Measurements from ENCODE around the gene ISYNA1. TPM values are rescaled to one million over a fixed set of nuclear protein-coding genes. Genes with fewer than 3 reads are reported as not detected.
A peak's percentile ranks its signal among the peaks of the same experiment; 100 is the strongest.

The ISYNA1 gene
- total and polyA plus RNA-seq, 2 of the 8 experiments (the other 6 are each of a cell fraction or from before 2014, with no cell fraction given) = 207 to 264 TPM

GRCh38 chr19:18417250-18418028 is 20.5 kb downstream of the ISYNA1 start:
- Histone ChIP-seq H3K4me3 (ENCODE audit: extremely low read depth in 1 of 4, insufficient read depth in 2 of 4, low read depth in 3 of 4, low read length in 4 of 4) (peak overlapping the region; percentile 19 to 63 (median 36)), H3K27ac (ENCODE audit: low read depth, low read length) (no peak overlapping the region; the same call in 1 of the 2 replicates), H3K23ac (ENCODE audit: insufficient read length) (no peak overlapping the region), H3K4me2 (ENCODE audit: insufficient read depth in 1 of 2, low read depth in 2 of 2, low read length in 2 of 2) (peak overlapping the region; percentile 70 to 88), H2AK5ac (ENCODE audit: low read depth, low read length) (no peak overlapping the region), H3K18ac (ENCODE audit: extremely low read depth, low read length) (peak overlapping the region; percentile 10), H3K27me3 (replicated peaks in 1 of 4; ENCODE audit: control insufficient read depth in 3 of 4, extremely low read depth in 1 of 4, insufficient read depth in 3 of 4, low read length in 3 of 4) (peaks cover 5 to 29% (median 23%) of the 10 kb centered on the region in 4 experiments), H3K9ac (replicated peaks in 1 of 4; ENCODE audit: extremely low read depth in 1 of 4, low read depth in 3 of 4, low read length in 3 of 4) (peak overlapping the region in 2 of 4 experiments; percentile 38 to 39; a peak in 2 of 7 replicates), H3K79me1 (ENCODE audit: low read depth, low read length) (no peaks in the 10 kb centered on the region), H3K56ac (replicated peaks; ENCODE audit: insufficient read length, low read depth, low read length) (peak overlapping the region; percentile 53), H3K4me1 (replicated peaks in 1 of 4; ENCODE audit: control insufficient read depth in 3 of 4, insufficient read depth in 4 of 4, low read length in 3 of 4) (peaks cover 0 to 27% (median 21%) of the 10 kb centered on the region in 4 experiments; a peak in 6 of 7 replicates), H2BK5ac (ENCODE audit: low read depth, low read length) (peak overlapping the region; percentile 72), H3K4ac (replicated peaks; ENCODE audit: insufficient read length, low read depth, low read length) (peak overlapping the region; percentile 99), H2BK12ac (ENCODE audit: low read depth, low read length) (peak overlapping the region; percentile 99; the same call in 1 of the 2 replicates), H4K91ac (replicated peaks; ENCODE audit: insufficient read length, low read length) (peak overlapping the region; percentile 99), H2AFZ (ENCODE audit: low read length) (no peak overlapping the region), H3K9me3 (ENCODE audit: insufficient read depth in 2 of 2, low read depth in 1 of 2, low read length in 1 of 2) (no peaks in the 10 kb centered on the region), H2BK20ac (ENCODE audit: low read length) (0 out of 2 replicates have a peak overlapping the region, but pooled peaks have one; percentile 61), H4K5ac (ENCODE audit: insufficient read length, low read depth, low read length) (peak overlapping the region; percentile 44), H2BK15ac (ENCODE audit: low read length) (peak overlapping the region; percentile 99; the same call in 1 of the 2 replicates), H4K8ac (ENCODE audit: extremely low read depth, insufficient read depth, low read length) (peak overlapping the region; percentile 82), H2BK120ac (replicated peaks; ENCODE audit: low read depth, low read length) (peak overlapping the region; percentile 28), H3K36me3 (ENCODE audit: control insufficient read depth in 2 of 4, insufficient read depth in 4 of 4, low read length in 3 of 4) (no peaks in the 10 kb centered on the region), H3K79me2 (ENCODE audit: control insufficient read depth in 1 of 2, insufficient read depth in 2 of 2, low read length in 2 of 2) (peaks cover 0 to 4% of the 10 kb centered on the region in 2 experiments; a peak in 1 of 4 replicates), H3K23me2 (ENCODE audit: low read depth, low read length) (peaks cover 19% of the 10 kb centered on the region; the same call in 1 of the 2 replicates), H4K20me1 (replicated peaks in 1 of 2; ENCODE audit: control insufficient read depth in 1 of 2, insufficient read depth in 2 of 2, low read length in 2 of 2) (peaks cover 0 to 4% of the 10 kb centered on the region in 2 experiments), H3K14ac (ENCODE audit: insufficient read length) (no peak overlapping the region)
- whole genome bisulfite sequencing, 2 experiments (ENCODE audit: extremely low coverage in 1 of 2, insufficient coverage in 1 of 2, insufficient read length in 1 of 2, insufficient replicate concordance in 2 of 2, low coverage in 1 of 2, low lambda C conversion rate in 2 of 2, missing lambda C conversion rate in 1 of 2) = 1% methylated on average over 38 of the region's 53 CpGs; no CpG with 5 or more reads in 1 of the 2 experiments
- FAIRE-seq = no peak
- CTCF ChIA-PET (ENCODE audit: partially characterized antibody) = interaction anchor here (0.6 to 11.0 kb wide), 11 partner anchors 8 to 523 kb away, joined by 3 to 177 read pairs (median 4); partner anchors contain the start of genes GDF15 and JUND
- DNase-seq (ENCODE audit: low read depth in 1 of 2, low spot score in 2 of 2) = peak in 1 of 2 experiments; percentile 85
- POLR2A ChIA-PET (ENCODE audit: partially characterized antibody) = interaction anchor here (0.7 to 6.8 kb wide), 17 partner anchors 8 to 136 kb away, joined by 3 to 72 read pairs (median 4); partner anchors contain the start of genes JUND and PGPEP1
- TF ChIP-seq USF2 (IDR thresholded peaks at IDR 0.05; ENCODE audit: low read length) = no peak
- TF ChIP-seq CTBP2 (IDR thresholded peaks at IDR 0.05; ENCODE audit: borderline replicate concordance, insufficient read depth, insufficient read length, low read length) = peak; percentile 61
- peak; percentile 26 for TF ChIP-seq ASH2L (IDR thresholded peaks at IDR 0.05; ENCODE audit: low read length)
- no peak for TF ChIP-seq ATF2 (IDR thresholded peaks at IDR 0.05; ENCODE audit: low read length)
- no peak for TF ChIP-seq HDAC6 (IDR thresholded peaks at IDR 0.05; ENCODE audit: low read depth, low read length)
- no peak for TF ChIP-seq SP2 (IDR thresholded peaks at IDR 0.05; ENCODE audit: low read length)
- TF ChIP-seq NRF1 (IDR thresholded peaks at IDR 0.05; ENCODE audit: low read depth, low read length) = no peak
